Right lobe of liver (tissue), 6 donors: Measurements from ENCODE around the gene MYCBP2. TPM values are rescaled to one million over a fixed set of nuclear protein-coding genes. Genes with fewer than 3 reads are reported as not detected.
A peak's percentile ranks its signal among the peaks of the same experiment; 100 is the strongest.
"Not testable (repeated sequence)": the region's sequence is repeated elsewhere in the genome, so short reads cannot be mapped to it uniquely, and the experiment has no call there.

Experiments used
- ATAC-seq, 4 donors: fragments of 200-7000 bp; cut with Tn5 transposase; one replicate each; pipeline ENCODE4 v1.9.1; 2020; ENCODE audit warnings: mild to moderate bottlenecking in 4 of 4, moderate library complexity in 4 of 4
- DNase-seq, 3 donors: peaks; one replicate each; pipeline ENCODE4 v3.0.0-alpha.2; 2020
- H3K27ac ChIP-seq, 3 donors: fragments of 200-600 bp; one replicate each; pipeline ENCODE4 v1.8.0; 2022
- H3K27me3 ChIP-seq, 2 donors: fragments of 200-600 bp; one replicate each; pipeline ENCODE4 v1.8.0; 2022
- H3K36me3 ChIP-seq, 4 donors: fragments of 200-600 bp; sonication (generic) in 1 of 4; one replicate each; pipeline versions ENCODE4 v1.5.1 to v1.8.0; 2017 to 2022; ENCODE audit warnings: control low read depth in 1 of 4
- H3K4me1 ChIP-seq, 4 donors: fragments of 200-600 bp; sonication (generic) in 1 of 4; one replicate each; pipeline versions ENCODE4 v1.5.1 to v1.8.0; 2017 to 2022; ENCODE audit warnings: control low read depth in 1 of 4
- H3K4me3 ChIP-seq, 3 donors: fragments of 200-600 bp; one replicate each; pipeline ENCODE4 v1.8.0; 2022
- H3K9me3 ChIP-seq, 4 donors: fragments of 200-600 bp; sonication (generic) in 1 of 4; one replicate each; pipeline versions ENCODE4 v1.5.1 to v1.8.0; 2017 to 2022; ENCODE audit warnings: control low read depth in 1 of 4
- CTCF ChIP-seq, 4 donors: fragments of 200-600 bp in 3 of 4; fragments of 450-650 bp in 1 of 4; IDR thresholded peaks; one replicate each; pipeline versions ENCODE4 v1.5.1 to v1.8.0; 2016 to 2022; ENCODE audit warnings: antibody characterized with exemption in 4 of 4, mild to moderate bottlenecking in 2 of 4
- POLR2A ChIP-seq: fragments of 450-650 bp; IDR thresholded peaks from one replicate; pipeline ENCODE4 v1.6.1; 2017; ENCODE audit warnings: antibody characterized with exemption, mild to moderate bottlenecking
- WGBS: methylation state at CpG from one replicate; pipeline ENCODE4 v1.1.6; 2018; ENCODE audit warnings: low coverage, low lambda C conversion rate; ENCODE audit not compliant: insufficient coverage; ENCODE audit errors: missing lambda C conversion rate; 5-methylcytosine and 5-hydroxymethylcytosine counted together
- intact Hi-C, 2 donors: fragments of 100-400 bp; cut with DNase I; formaldehyde crosslinking; loops; one replicate each; pipeline versions ENCODE4 v1.11.2 to v1.14.1; 2022
- total RNA-seq, 6 experiments: library from RNA; depleted of rRNA in 2 of 6; stranded (reverse); fragments of >200 nt in 2 of 6; fragmentation: NEBNext Ultra II Directional in 3 of 6; extraction: Animal tissue kit (Norgen Biotek cat#: 25700) in 3 of 6; gene quantifications; one replicate each; pipeline versions ENCODE4 v1.1.0 to v1.2.4, GENCODE V29; 2016 to 2023
- donor health status: DM: no; HTN: yes; CAD: no.
- donor health status: DM: no; HTN: no; CAD: no.
- donor health status: DM: no; HTN: no; CAD: no.
- donor health status: DM: no; HTN: yes; CAD: no.
- donor health status: DM: no; HTN: yes; CAD: no.

Gene MYCBP2
- total RNA-seq, 6 experiments from 2014 or later, result 27.8 to 50.1 (median 43.2) TPM

- Histone ChIP-seq H3K4me1 (peaks cover 0 to 33% (median 2%) of the 10 kb centered on the region in 4 donors), H3K4me3 (no peak overlapping the region), H3K27me3 (no peaks in the 10 kb centered on the region), H3K9me3 (no peaks in the 10 kb centered on the region), H3K36me3 (no peaks in the 10 kb centered on the region), H3K27ac (no peak overlapping the region)
- DNase-seq (no peak), ATAC-seq (no peak)
- TF ChIP-seq POLR2A (no peak), CTCF (IDR thresholded peaks at IDR 0.05) (no peak)
- intact Hi-C loops, result no loop called here
- 0% methylated on average over 1 of the region's 1 CpG for WGBS
Measured at GRCh38 chr13:77323858-77324257, 3.0 kb downstream of the MYCBP2 start.

DNA sequence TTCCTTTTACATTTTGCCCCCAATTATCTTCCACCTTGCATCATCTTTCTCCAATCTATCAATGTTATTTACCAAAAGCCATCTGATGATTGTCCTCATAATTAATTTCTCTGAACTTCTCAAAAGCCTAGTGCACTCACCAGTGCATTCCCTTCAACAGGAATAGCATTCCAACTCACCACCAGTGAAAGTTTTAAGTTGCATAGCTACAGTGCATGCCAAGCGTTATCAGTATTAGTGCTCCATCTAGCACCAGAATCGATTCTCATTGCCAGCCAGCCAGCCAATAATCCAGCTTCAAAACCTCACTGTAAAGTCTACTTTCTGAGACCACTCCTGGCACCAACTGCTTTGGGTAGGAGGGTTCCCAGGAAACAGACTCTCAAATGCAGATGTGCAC is 7.4 kb downstream of the MYCBP2 start:
- Histone ChIP-seq H3K36me3 (no peaks in the 10 kb centered on the region), H3K27ac (no peak overlapping the region), H3K4me1 (peaks cover 0 to 9% (median 3%) of the 10 kb centered on the region in 4 donors), H3K27me3 (no peaks in the 10 kb centered on the region), H3K9me3 (no peaks in the 10 kb centered on the region), H3K4me3 (no peak overlapping the region)
- TF ChIP-seq CTCF (IDR thresholded peaks at IDR 0.05) (no peak), POLR2A (no peak)
- WGBS, result 33% methylated on average over 2 of the region's 2 CpGs
- intact Hi-C loops, result no loop called here
- no peak for DNase-seq
- ATAC-seq, result peak in 3 of 4 donors; percentile 23 to 68 (median 42)

DNA sequence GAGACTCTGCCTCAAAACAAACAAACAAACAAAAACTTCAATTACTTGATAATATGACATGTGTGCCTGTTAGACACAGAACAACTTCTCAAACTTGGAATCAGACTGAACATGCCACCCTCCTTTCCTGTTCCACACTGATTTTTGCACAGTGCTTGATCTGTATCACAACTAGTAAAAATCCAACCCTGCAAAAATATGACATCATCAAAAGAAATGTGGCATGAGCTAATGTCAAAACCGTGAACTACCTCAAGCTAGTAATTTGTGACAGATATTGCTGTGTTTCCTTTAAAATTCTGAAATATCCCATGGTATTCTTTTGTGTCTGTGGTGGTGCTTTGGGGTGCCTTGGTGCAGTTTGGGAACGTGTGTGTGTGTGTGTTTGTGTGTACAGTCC is 8.2 kb downstream of the MYCBP2 start:
- peaks cover 0 to 9% (median under 1%) of the 10 kb centered on the region in 4 donors for H3K4me1 ChIP-seq
- TF ChIP-seq POLR2A, result no peak
- TF ChIP-seq CTCF (IDR thresholded peaks at IDR 0.05), result no peak
- H3K27me3 ChIP-seq, result no peaks in the 10 kb centered on the region
- no peaks in the 10 kb centered on the region for H3K36me3 ChIP-seq
- no peak for DNase-seq
- H3K27ac ChIP-seq, result no peak overlapping the region
- ATAC-seq, result no peak
- no peak overlapping the region for H3K4me3 ChIP-seq
- 84% methylated on average over 2 of the region's 2 CpGs for WGBS
- H3K9me3 ChIP-seq, result no peaks in the 10 kb centered on the region
- intact Hi-C loops, result no loop called here

DNA sequence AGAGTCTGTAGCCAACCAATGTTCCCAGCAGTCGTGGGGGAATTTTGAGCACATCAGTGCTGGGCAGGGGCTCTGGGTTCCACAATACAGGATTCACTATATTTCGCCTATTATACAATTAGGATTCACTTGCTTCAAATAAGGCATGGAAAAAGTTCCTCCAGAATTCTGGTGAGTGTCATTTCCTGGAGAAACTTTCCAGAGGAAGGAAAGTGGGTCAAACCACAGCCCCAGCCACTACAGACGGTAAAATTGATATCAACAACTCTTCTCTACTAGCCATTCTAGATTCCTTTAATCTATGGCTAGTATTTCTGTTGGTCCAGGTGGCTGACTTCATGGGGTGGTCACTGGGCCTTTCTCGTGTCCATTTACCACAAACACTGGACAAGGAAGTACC is 10.5 kb downstream of the MYCBP2 start:
- DNase-seq (no peak), ATAC-seq (peak; percentile 27 to 49 (median 38))
- intact Hi-C loops, result no loop called here
- WGBS, result 46% methylated on average over 4 of the region's 4 CpGs
- no peak overlapping the region for H3K27ac ChIP-seq
- no peaks in the 10 kb centered on the region for H3K9me3 ChIP-seq
- H3K36me3 ChIP-seq, result no peaks in the 10 kb centered on the region
- no peak for TF ChIP-seq CTCF (IDR thresholded peaks at IDR 0.05)
- no peak for TF ChIP-seq POLR2A
- H3K4me3 ChIP-seq, result no peak overlapping the region
- H3K4me1 ChIP-seq, result peaks cover 0 to 9% (median under 1%) of the 10 kb centered on the region in 4 donors
- H3K27me3 ChIP-seq, result no peaks in the 10 kb centered on the region

DNA sequence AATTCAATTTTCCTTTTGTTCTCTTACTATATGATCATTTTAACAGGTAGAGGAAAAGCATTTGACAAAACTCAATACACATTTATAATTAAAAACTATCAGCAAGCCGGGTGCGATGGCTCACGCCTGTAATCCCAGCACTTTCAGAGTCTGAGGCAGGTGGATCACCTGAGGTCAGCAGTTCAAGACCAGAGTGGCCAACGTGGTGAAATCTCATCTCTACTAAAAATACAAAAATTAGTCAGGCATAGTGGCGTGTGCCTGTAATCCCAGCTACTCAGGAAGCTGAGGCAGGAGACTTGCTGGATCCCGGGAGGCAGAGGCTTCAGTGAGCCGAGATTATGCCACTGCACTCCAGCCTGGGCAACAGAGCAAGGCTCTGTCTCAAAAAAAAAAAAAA is 11.4 kb downstream of the MYCBP2 start:
- H3K9me3 ChIP-seq, intact Hi-C loops, H3K4me3 ChIP-seq, ATAC-seq, H3K36me3 ChIP-seq, H3K27ac ChIP-seq, DNase-seq, H3K27me3 ChIP-seq: not testable (repeated sequence)
- H3K4me1 ChIP-seq, result peaks cover 0 to 16% (median 5%) of the 10 kb centered on the region in 4 donors
- 75% methylated on average over 5 of the region's 7 CpGs for WGBS
